Breast epithelium (tissue), 4 donors: ENCODE measurements around the gene FKRP. TPM values are rescaled to one million over a fixed set of nuclear protein-coding genes. Genes with fewer than 3 reads are reported as not detected.
"Not testable (repeated sequence)": the region's sequence is repeated elsewhere in the genome, so short reads cannot be mapped to it uniquely, and the experiment has no call there.

ENCODE experiments used
- DNase-seq, 2 donors: peaks; one replicate each; pipeline ENCODE4 v3.0.0-alpha.2; 2019; ENCODE audit warnings: low spot score in 2 of 2
- H3K27ac ChIP-seq, 2 donors: fragments of 200-600 bp; sonication (generic) in 1 of 2; one replicate each; pipeline ENCODE4 v1.5.1; 2016 to 2019; ENCODE audit warnings: mild to moderate bottlenecking in 1 of 2
- H3K27me3 ChIP-seq, 2 donors: fragments of 200-600 bp; sonication (generic) in 1 of 2; one replicate each; pipeline versions ENCODE4 v1.5.1 to v1.6.0; 2017 to 2019; ENCODE audit warnings: control low read depth in 1 of 2, mild to moderate bottlenecking in 1 of 2
- H3K36me3 ChIP-seq: fragments of 200-600 bp; one replicate; pipeline ENCODE4 v1.5.1; 2019
- H3K4me1 ChIP-seq, 2 donors: fragments of 200-600 bp; sonication (generic); one replicate each; pipeline ENCODE4 v1.5.1; 2016 to 2019; ENCODE audit warnings: control low read depth in 1 of 2
- H3K4me3 ChIP-seq, 3 donors: fragments of 200-600 bp; sonication (generic); 1 replicate in 2 of 3; 2 replicates in 1 of 3; pipeline ENCODE4 v1.5.1; 2016 to 2019; ENCODE audit warnings: mild to moderate bottlenecking in 3 of 3, moderate library complexity in 2 of 3
- H3K9me3 ChIP-seq, 2 donors: fragments of 200-600 bp; sonication (generic) in 1 of 2; one replicate each; pipeline ENCODE4 v1.5.1; 2016 to 2019; ENCODE audit warnings: control low read depth in 1 of 2
- POLR2A ChIP-seq: fragments of 450-650 bp; IDR thresholded peaks from one replicate; pipeline ENCODE4 v1.6.1; 2016; ENCODE audit warnings: antibody characterized with exemption, mild to moderate bottlenecking, moderate library complexity
- POLR2AphosphoS5 ChIP-seq, 3 donors: sonication (generic); formaldehyde crosslinking; IDR thresholded peaks; one replicate each; pipeline ENCODE4 v1.6.1; 2017; ENCODE audit warnings: antibody characterized with exemption in 3 of 3
- intact Hi-C: fragments of 100-400 bp; cut with DNase I; formaldehyde crosslinking; loops from one replicate; pipeline ENCODE4 v1.15.1; 2023; ENCODE audit warnings: low total_unique reads
- total RNA-seq, 3 donors: library from RNA; depleted of rRNA; stranded (reverse); fragments of >200 nt; gene quantifications; one replicate each; pipeline ENCODE4 v1.1.0, GENCODE V29; 2016
- TF ChIP-seq, protein P1 (sequence below), 3 donors: fragments of 450-650 bp; IDR thresholded peaks; one replicate each; pipeline ENCODE4 v1.5.1; 2016 to 2017; ENCODE audit warnings: antibody characterized with exemption in 3 of 3, mild to moderate bottlenecking in 3 of 3, moderate library complexity in 3 of 3

The FKRP gene
- total RNA-seq, 3 donors from 2014 or later = 11.4 to 23.1 (median 12.1) TPM

DNA sequence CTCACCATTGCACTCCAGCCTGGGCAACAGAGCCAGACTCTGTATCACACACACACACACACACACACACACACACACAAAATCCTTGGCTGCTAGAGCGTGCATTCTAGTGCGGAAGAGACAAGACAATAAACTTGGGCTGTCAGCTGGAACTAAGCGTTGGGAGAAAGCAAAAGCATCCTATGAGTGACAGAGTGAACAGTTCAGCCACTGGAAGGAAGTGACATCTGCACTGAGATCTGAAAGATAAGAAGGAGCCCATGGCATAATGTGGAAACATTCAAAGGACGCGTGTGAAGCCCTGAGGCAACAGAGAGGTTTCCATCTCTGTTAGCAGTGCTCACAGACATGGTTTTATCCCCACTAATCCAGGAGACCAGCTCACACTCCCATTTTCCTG lies 46.1 kb downstream of the FKRP start:
- no peak overlapping the region for H3K27ac ChIP-seq
- TF ChIP-seq, protein P1, sequence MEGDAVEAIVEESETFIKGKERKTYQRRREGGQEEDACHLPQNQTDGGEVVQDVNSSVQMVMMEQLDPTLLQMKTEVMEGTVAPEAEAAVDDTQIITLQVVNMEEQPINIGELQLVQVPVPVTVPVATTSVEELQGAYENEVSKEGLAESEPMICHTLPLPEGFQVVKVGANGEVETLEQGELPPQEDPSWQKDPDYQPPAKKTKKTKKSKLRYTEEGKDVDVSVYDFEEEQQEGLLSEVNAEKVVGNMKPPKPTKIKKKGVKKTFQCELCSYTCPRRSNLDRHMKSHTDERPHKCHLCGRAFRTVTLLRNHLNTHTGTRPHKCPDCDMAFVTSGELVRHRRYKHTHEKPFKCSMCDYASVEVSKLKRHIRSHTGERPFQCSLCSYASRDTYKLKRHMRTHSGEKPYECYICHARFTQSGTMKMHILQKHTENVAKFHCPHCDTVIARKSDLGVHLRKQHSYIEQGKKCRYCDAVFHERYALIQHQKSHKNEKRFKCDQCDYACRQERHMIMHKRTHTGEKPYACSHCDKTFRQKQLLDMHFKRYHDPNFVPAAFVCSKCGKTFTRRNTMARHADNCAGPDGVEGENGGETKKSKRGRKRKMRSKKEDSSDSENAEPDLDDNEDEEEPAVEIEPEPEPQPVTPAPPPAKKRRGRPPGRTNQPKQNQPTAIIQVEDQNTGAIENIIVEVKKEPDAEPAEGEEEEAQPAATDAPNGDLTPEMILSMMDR (IDR thresholded peaks at IDR 0.05) = no peak
- no peak for TF ChIP-seq POLR2AphosphoS5 (IDR thresholded peaks at IDR 0.05)
- no peak for TF ChIP-seq POLR2A
- no peaks in the 10 kb centered on the region for H3K27me3 ChIP-seq
- no peaks in the 10 kb centered on the region for H3K36me3 ChIP-seq
- no peaks in the 10 kb centered on the region for H3K4me1 ChIP-seq
- intact Hi-C loops = no loop called here
- no peak overlapping the region for H3K4me3 ChIP-seq
- no peaks in the 10 kb centered on the region for H3K9me3 ChIP-seq
- no peak for DNase-seq

- TF ChIP-seq POLR2A (no peak), POLR2AphosphoS5 (IDR thresholded peaks at IDR 0.05) (no peak)
- TF ChIP-seq, protein P1 (IDR thresholded peaks at IDR 0.05) = no peak
- no peaks in the 10 kb centered on the region for H3K27me3 ChIP-seq
- DNase-seq = no peak
- no peak overlapping the region for H3K27ac ChIP-seq
- H3K9me3 ChIP-seq = no peaks in the 10 kb centered on the region
- intact Hi-C loops = no loop called here
- no peak overlapping the region for H3K4me3 ChIP-seq
- H3K4me1 ChIP-seq = no peaks in the 10 kb centered on the region
- H3K36me3 ChIP-seq = no peaks in the 10 kb centered on the region
Observed at GRCh38 chr19:46797881-46798280, 52.0 kb downstream of the FKRP start.

GRCh38 chr19:46798713-46799112 lies 52.9 kb downstream of the FKRP start:
- TF ChIP-seq, protein P1 (IDR thresholded peaks at IDR 0.05) = no peak
- TF ChIP-seq POLR2AphosphoS5 (IDR thresholded peaks at IDR 0.05) = no peak
- TF ChIP-seq POLR2A = no peak
- no peaks in the 10 kb centered on the region for H3K27me3 ChIP-seq
- intact Hi-C loops = no loop called here
- no peaks in the 10 kb centered on the region for H3K4me1 ChIP-seq
- no peak overlapping the region for H3K4me3 ChIP-seq
- H3K27ac ChIP-seq = no peak overlapping the region
- no peaks in the 10 kb centered on the region for H3K36me3 ChIP-seq
- no peak for DNase-seq
- no peaks in the 10 kb centered on the region for H3K9me3 ChIP-seq

DNA sequence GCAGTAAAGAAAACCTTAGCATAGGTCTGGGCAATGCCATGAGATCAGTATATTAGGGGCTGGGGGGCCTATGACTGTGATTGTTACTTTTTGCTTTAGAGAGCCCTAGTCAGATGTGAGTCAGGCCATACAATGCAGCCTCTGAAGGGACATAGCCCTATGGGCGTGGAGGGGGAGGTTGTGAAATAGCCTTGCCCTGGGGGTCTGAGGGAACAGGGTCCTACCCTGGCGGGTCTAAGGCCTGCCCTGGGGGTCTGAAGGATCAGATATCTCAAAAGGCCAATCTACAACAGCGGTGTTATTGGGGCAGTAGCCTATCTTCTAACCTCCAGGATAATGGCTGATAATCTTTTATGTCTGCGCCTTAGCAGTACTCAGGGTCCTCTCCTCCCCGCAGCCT lies 56.3 kb downstream of the FKRP start:
- no peak for DNase-seq
- TF ChIP-seq POLR2AphosphoS5 (IDR thresholded peaks at IDR 0.05) = no peak
- TF ChIP-seq, protein P1 (IDR thresholded peaks at IDR 0.05) = no peak
- TF ChIP-seq POLR2A = no peak
- H3K27me3 ChIP-seq = no peaks in the 10 kb centered on the region
- H3K4me1 ChIP-seq = no peaks in the 10 kb centered on the region
- H3K27ac ChIP-seq = no peak overlapping the region
- H3K9me3 ChIP-seq = no peaks in the 10 kb centered on the region
- no peaks in the 10 kb centered on the region for H3K36me3 ChIP-seq
- intact Hi-C loops = no loop called here
- no peak overlapping the region for H3K4me3 ChIP-seq

GRCh38 chr19:46803555-46803954 lies 57.7 kb downstream of the FKRP start:
- intact Hi-C loops = no loop called here
- no peaks in the 10 kb centered on the region for H3K27me3 ChIP-seq
- H3K4me1 ChIP-seq = no peaks in the 10 kb centered on the region
- no peak for DNase-seq
- H3K27ac ChIP-seq = no peak overlapping the region
- H3K9me3 ChIP-seq = no peaks in the 10 kb centered on the region
- H3K4me3 ChIP-seq = no peak overlapping the region
- no peaks in the 10 kb centered on the region for H3K36me3 ChIP-seq
- TF ChIP-seq POLR2AphosphoS5 (IDR thresholded peaks at IDR 0.05) (no peak), POLR2A (no peak)
- TF ChIP-seq, protein P1 (IDR thresholded peaks at IDR 0.05) = no peak

DNA sequence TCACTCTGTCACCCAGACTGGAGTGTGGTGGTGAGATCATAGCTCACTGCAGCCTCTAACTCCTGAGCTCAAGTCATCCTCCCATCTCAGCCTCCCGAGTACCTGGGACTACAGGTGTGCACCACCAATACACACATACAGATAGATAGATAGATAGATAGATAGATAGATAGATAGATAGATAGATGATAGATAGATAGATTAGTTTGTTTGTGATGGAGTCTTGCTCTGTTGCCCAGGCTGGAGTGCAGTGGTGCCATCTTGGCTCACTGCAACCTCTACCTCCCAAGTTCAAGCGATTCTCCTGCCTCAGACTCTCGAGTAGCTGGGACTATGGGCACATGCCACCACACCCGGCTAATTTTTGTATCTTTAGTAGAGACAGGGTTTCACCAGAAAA lies 58.6 kb downstream of the FKRP start:
- H3K27me3 ChIP-seq, H3K4me3 ChIP-seq, H3K9me3 ChIP-seq, H3K36me3 ChIP-seq, H3K27ac ChIP-seq, intact Hi-C loops, DNase-seq, H3K4me1 ChIP-seq: not testable (repeated sequence)
